SKM-1 treated with dmso at 0.1 percent for 144 hours (cell line): Measurements from ENCODE around the gene DMWD.
A peak's percentile ranks its signal among the peaks of the same experiment; 100 is the strongest.
"Not testable (repeated sequence)": the region's sequence is repeated elsewhere in the genome, so short reads cannot be mapped to it uniquely, and the experiment has no call there.

Experiments used
- DNase-seq: peaks from one replicate; lab custom pipeline; 2025; ENCODE audit not compliant: unreplicated experiment; lab: John Stamatoyannopoulos, UW

DMWD gene

DNA sequence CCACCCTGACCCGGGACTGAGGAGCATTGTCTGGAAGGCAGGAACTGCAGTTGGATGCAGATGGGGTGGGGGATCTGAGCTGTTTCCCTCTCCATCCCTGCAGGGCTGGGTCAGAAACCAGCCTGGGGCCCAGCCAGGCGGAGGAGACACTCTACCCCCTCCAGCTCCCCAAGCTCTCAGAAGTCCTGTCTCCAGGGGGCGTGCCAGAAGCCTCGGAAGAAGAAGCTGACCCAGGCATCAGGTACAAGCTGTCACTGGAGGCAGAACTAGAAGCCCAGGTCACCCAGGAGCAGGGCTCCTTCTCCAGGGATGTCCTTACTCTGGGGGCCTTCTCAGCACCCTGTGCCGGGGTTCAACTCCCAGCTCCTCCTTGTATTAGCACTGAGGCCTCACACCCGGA, 39.1 kb downstream of the DMWD start:
- DNase-seq: no peak

DNA sequence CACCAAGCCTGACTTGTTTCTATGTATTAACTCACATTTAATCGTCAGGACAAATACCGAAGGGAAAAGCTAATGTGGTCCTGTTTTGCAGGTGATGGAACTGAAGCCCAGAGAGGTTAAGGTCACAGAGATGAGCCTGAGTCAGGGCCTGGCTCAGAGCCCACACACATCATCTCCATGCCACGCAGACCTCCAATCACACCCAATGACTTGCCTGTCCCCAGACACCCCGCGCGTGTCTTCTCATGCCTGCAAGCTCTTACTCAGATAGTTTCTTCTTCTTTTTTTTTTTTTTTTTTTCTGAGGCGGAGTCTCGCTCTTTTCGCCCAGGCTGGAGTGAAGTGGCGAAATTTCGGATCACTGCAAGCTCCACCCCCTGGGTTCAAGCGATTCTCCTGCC, 40.0 kb downstream of the DMWD start:
- DNase-seq: no peak

DNA sequence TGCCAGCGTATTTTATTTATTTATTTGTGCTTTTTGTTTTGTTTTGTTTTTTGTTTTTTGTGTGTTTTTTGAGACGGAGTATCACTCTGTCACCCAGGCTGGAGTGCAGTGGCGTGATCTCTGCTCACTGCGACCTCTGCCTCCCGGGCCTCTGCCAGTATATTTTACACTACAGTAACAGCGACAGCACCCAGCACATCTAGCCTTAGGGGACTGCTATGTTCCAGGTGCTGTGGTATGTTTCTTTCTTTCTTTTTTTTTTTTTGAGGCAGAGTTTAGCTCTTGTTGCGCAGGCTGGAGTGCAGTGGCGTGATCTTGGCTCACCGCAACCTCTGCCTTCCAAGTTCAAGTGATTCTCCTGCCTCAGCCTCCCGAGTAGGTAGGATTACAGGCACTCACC, 41.2 kb downstream of the DMWD start:
- DNase-seq: not testable (repeated sequence)

DNA sequence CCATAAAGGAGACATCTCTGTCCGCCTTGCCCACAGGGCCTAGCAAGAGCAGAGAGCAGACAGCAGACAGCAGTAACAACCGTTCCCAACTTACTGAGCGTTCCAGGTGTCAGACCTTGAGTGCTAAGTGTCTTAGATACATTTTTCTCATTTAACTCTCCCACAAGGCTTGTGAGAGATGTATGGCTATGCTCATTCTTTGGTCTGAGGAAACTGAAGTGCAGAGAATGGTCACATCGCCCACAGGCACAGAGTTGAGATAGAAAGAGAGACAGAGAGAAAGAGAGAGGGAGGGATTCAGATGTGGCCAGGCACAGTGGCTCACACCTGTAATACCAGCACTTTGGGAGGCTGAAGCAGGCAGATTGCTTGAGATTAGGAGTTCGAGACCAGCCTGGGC, 45.1 kb downstream of the DMWD start:
- no peak for DNase-seq

DNA sequence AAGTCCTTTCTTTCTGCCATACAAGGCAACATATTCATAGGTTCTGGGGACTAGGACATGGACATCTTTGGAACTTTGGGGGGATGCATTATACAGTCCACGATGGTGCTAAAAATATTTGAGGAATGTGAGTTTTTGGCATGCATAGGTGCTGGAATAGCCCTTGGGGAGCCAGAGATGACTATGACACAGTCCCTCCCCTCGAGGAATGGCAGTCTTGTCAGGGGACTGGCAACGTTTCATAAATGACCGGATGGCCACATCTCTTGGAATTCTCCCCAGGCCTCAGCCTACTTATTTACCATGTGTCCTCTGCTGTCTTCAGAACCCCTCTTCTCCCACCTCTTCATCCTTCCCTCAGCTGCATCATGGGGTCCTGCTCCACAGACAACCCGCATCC, 45.8 kb downstream of the DMWD start:
- DNase-seq: no peak

DNA sequence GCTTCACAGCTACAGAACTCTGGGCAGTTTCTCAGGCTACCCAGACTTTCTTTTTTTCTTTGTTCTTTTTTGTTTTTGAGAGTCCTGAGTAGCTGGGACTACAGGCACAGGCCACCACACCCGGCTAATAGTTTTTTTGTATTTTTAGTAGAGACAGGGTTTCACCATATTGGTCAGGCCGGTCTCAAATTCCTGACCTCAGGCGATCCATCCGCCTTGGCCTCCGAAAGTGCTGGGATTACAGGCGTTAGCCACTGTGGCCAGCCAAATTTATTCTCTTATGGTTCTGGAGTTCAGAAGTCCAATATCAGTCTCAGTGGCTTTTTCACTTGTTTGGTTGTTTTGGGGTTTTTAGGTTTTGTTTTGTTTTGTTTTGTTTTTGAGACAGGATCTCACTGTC, 47.0 kb downstream of the DMWD start:
- DNase-seq: no peak

DNA sequence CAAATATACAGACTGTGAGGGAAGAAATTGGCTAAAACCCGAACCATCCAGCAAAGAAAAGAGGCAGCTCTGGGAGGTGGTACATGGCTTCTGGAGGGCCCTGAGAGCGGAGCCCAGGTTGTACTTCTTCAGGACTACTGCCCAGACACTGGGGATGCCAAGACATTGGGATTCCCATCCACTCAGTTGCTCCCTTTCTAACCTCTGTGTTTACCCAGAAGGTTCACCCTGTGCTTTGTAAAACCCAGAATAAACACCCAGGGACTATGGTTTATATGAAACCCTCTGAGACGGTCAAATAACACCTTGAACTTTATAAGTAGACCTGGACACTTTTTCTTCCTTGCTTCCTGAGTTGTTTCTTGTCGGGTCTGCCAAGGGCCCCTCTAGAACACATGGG, 49.7 kb downstream of the DMWD start:
- DNase-seq: no peak

DNA sequence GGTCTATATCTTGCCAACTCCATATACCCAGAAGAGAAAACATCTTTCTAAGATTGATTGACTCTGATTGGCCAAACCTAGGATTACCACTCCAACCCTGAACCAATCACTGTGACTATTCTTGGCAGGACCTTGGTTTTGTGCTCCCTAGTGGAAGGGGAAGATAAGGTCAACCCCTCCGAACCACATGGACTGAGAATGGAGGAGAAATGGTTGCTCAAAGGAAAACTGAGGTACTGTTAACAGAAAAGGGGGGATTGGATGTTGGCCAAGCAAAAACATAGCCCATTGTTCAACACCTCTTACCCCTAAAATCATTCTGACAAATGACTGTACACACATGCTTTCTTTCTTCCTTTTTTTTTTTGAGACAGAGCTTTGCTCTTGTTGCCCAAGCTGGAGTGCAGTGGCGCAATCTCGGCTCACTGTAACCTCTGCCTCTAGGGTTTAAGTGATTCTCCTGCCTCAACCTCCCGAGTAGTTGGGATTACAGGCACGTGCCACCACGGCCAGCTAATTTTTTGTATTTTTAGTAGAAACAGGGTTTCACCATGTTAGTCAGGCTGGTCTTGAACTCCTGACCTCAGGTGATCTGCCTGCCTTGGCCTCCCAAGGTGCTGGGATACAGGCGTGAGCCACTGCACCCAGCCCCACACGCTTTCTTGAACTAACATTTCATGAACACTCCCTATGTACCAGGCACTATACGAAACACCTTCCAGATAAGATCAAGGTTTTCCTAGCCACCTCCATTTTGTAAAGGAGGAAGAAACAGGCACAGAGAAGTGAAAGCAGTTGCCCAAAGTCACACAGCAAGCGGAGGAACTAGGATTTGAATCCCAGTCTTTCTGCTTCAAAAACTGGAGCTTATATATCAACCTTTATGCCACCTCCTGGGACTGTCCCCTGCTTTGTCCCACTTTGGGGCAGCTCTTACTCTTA, 52.9 kb downstream of the DMWD start:
- peak; percentile 15 for DNase-seq

DNA sequence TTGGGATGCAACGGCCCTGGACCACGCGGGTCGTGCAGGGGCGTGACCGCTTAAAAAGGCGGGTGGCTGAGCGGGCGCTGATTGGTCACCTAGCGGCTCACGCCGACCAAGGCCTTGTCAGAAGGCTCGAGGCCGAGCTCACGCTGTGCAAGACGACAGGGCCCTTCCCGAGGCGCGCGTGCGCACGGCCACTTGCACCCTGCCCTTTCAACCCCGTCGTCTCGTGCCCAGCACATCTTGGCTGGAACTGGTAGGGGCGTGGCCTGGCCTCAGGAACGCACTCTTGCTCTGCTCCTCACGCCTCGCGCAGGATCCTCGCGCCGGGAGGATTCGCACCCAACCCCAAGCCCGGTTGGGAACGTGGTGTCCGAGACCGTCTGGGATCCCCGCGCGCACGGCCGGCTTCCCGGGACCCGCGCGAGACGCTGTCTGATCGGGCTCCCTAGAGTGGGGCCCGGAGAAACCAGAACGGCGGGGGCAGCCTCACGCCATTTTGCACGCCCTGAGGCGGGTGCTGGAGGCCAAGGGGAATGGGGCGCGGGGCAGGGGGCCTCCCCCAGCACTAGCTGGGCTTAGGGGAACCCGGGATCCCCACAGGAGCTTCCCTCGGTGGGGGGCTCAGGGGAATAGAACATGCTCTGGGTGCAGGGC, 59.4 kb downstream of the DMWD start, which contains the start of gene MEIOSIN:
Gene MEIOSIN, plus strand, starts transcription at position 280 of the 651 bp plus-strand sequence. CDS start 1,938 bp downstream, outside the sequence.
- no peak for DNase-seq
